A549 (cell line): ENCODE data around the gene CIBAR2.

Source experiments
- CEBPB ChIP-seq, 2 experiments: fragments of >200 bp in 1 of 2; sonication (Bioruptor Twin) in 1 of 2; formaldehyde crosslinking in 1 of 2; IDR thresholded peaks; 2 replicates each; pipeline ENCODE4 v1.6.1; 2012 to 2016
- MYC ChIP-seq: IDR thresholded peaks from 2 replicates; pipeline ENCODE4 v1.6.1; 2012; ENCODE audit warnings: mild to moderate bottlenecking, inconsistent platforms, low read length, improper control_type of control experiment, borderline replicate concordance
- NFE2L2 ChIP-seq: fragments of 150-350 bp; conservative IDR thresholded peaks from 2 replicates; pipeline ENCODE4 v1.6.1; 2014; ENCODE audit warnings: low read length
- POLR2A ChIP-seq: IDR thresholded peaks from 2 replicates; pipeline ENCODE4 v1.6.1; 2012; ENCODE audit warnings: mild to moderate bottlenecking, low read length
- POLR2AphosphoS2 ChIP-seq: conservative IDR thresholded peaks from 2 replicates; pipeline ENCODE4 v1.6.1; 2012; ENCODE audit warnings: low read length, improper control_type of control experiment, inconsistent platforms
- TF ChIP-seq, protein P1 (sequence below): fragments of >200 bp; sonication (Bioruptor Twin); formaldehyde crosslinking; IDR thresholded peaks from 3 replicates; pipeline ENCODE4 v1.5.1; 2016
- TF ChIP-seq, protein P2 (sequence below): fragments of 150-350 bp; IDR thresholded peaks from 2 replicates; pipeline ENCODE4 v1.6.1; 2014; ENCODE audit warnings: low read depth, mild to moderate bottlenecking, low read length
- TF ChIP-seq, protein P3 (sequence below): IDR thresholded peaks from 2 replicates; pipeline ENCODE4 v1.6.1; 2012

DNA sequence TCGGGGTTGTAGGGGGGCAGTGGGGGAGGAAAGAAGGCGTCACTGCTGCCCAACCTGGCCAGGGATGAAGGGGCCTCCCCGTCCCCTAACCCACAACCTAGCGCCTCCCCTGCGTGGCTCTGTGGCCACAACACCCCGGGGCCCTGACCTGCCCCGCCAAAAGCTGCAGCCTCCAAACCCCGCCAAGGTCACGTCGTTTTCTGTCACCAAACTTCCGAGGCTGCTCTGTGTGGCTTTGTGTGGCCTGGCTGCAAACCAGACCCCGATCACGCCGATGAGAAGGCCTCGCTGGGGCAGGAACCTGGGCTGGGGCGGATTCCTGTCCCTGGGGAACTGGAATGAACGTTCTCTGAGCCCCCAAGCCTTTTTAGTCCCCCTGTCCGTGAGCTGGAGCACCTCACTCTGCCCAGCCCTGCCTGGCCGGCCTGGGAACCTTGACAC lies 30.5 kb upstream of the CIBAR2 start:
- TF ChIP-seq POLR2AphosphoS2: no peak
- TF ChIP-seq, protein P1, sequence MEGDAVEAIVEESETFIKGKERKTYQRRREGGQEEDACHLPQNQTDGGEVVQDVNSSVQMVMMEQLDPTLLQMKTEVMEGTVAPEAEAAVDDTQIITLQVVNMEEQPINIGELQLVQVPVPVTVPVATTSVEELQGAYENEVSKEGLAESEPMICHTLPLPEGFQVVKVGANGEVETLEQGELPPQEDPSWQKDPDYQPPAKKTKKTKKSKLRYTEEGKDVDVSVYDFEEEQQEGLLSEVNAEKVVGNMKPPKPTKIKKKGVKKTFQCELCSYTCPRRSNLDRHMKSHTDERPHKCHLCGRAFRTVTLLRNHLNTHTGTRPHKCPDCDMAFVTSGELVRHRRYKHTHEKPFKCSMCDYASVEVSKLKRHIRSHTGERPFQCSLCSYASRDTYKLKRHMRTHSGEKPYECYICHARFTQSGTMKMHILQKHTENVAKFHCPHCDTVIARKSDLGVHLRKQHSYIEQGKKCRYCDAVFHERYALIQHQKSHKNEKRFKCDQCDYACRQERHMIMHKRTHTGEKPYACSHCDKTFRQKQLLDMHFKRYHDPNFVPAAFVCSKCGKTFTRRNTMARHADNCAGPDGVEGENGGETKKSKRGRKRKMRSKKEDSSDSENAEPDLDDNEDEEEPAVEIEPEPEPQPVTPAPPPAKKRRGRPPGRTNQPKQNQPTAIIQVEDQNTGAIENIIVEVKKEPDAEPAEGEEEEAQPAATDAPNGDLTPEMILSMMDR: no peak
- TF ChIP-seq, protein P2, sequence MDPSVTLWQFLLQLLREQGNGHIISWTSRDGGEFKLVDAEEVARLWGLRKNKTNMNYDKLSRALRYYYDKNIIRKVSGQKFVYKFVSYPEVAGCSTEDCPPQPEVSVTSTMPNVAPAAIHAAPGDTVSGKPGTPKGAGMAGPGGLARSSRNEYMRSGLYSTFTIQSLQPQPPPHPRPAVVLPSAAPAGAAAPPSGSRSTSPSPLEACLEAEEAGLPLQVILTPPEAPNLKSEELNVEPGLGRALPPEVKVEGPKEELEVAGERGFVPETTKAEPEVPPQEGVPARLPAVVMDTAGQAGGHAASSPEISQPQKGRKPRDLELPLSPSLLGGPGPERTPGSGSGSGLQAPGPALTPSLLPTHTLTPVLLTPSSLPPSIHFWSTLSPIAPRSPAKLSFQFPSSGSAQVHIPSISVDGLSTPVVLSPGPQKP: no peak
- TF ChIP-seq, protein P3, sequence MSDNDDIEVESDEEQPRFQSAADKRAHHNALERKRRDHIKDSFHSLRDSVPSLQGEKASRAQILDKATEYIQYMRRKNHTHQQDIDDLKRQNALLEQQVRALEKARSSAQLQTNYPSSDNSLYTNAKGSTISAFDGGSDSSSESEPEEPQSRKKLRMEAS: no peak
- TF ChIP-seq POLR2A: no peak
- TF ChIP-seq CEBPB (IDR thresholded peaks at IDR 0.05): no peak
- TF ChIP-seq MYC: no peak
- no peak for TF ChIP-seq NFE2L2
